ENCODE data around the gene EGLN2. TPM values are rescaled to one million over a fixed set of nuclear protein-coding genes. Genes with fewer than 3 reads are reported as not detected.

EGLN2 gene
- polyA plus RNA-seq, 1 of the 3 experiments (the other 2 are of a cell fraction) = 43.0 TPM

GRCh38 chr19:40777937-40778705, 20.9 kb upstream of the EGLN2 start, which contains the start of gene RAB4B:
Gene RAB4B, plus strand, starts transcription at chr19:40778247. Its CDS starts 129 bp downstream, at chr19:40778376.
- Histone ChIP-seq H3K9me3 (no peaks in the 10 kb centered on the region), H3F3A (replicated peaks; ENCODE audit: insufficient read depth) (peaks cover 13% of the 10 kb centered on the region), H4K20me1 (ENCODE audit: insufficient read depth) (no peaks in the 10 kb centered on the region), H2AFZ (ENCODE audit: low read depth) (peak within 1 kb of the TSS; percentile 80), H3K4me3 (ENCODE audit: low read depth in 2 of 2, low read length in 1 of 2) (peak within 1 kb of the TSS; percentile 61 to 67), H3K9ac (peak within 1 kb of the TSS; percentile 85), H3K9me2 (no peaks in the 10 kb centered on the region), H3K27me3 (ENCODE audit: insufficient read depth) (no peaks in the 10 kb centered on the region), H3K79me2 (ENCODE audit: insufficient read depth) (peaks cover 15% of the 10 kb centered on the region; the same call in 1 of the 2 replicates), H3K4me2 (peak within 1 kb of the TSS; percentile 80), H3K27ac (ENCODE audit: low read depth in 2 of 2, low read length in 1 of 2) (peak within 1 kb of the TSS; percentile 97 to 99), H3K36me3 (replicated peaks in 1 of 2; ENCODE audit: control insufficient read depth in 1 of 2, insufficient read depth in 2 of 2, low read length in 1 of 2) (no peaks in the 10 kb centered on the region), H3K4me1 (ENCODE audit: control insufficient read depth in 1 of 2, insufficient read depth in 2 of 2, low read depth in 1 of 2, low read length in 1 of 2) (peaks cover 6 to 9% of the 10 kb centered on the region in 2 experiments; a peak in 2 of 4 replicates)
- 0% methylated on average over 28 of the region's 56 CpGs for WGBS (ENCODE audit: low lambda C conversion rate)
- peak; percentile 93 for DNase-seq
- CTCF ChIA-PET = interaction anchor here (0.6 to 2.4 kb wide), 10 partner anchors 16 to 249 kb away, joined by 3 to 20 read pairs (median 3); partner anchors contain the start of genes COQ8B, EGLN2 and ITPKC
- POLR2A ChIA-PET = interaction anchor here (0.8 to 3.3 kb wide), 11 partner anchors 8 to 1082 kb away, joined by 3 to 31 read pairs (median 7); partner anchors contain the start of genes ACTMAP, COQ8B, EGLN2 and ITPKC
- TF ChIP-seq RFX5 (IDR thresholded peaks at IDR 0.05; ENCODE audit: low read length) (peak; percentile 5; the same call in 1 of the 2 replicates), PBX3 (IDR thresholded peaks at IDR 0.05) (peak; percentile 82), CHD2 (IDR thresholded peaks at IDR 0.05; ENCODE audit: low read length, partially characterized antibody) (peak; percentile 92), GABPA (IDR thresholded peaks at IDR 0.05; ENCODE audit: low read depth) (peak; percentile 74), SIN3A (IDR thresholded peaks at IDR 0.05; ENCODE audit: borderline replicate concordance, low read depth, low read length) (peak; percentile 41; the same call in 1 of the 2 replicates), ZBTB33 (IDR thresholded peaks at IDR 0.05; ENCODE audit: borderline replicate concordance, low read depth) (no peak), ELF1 (IDR thresholded peaks at IDR 0.05) (peak; percentile 96), MXI1 (IDR thresholded peaks at IDR 0.05; ENCODE audit: low read depth, low read length) (peak; percentile 51; the same call in 1 of the 2 replicates), NRF1 (IDR thresholded peaks at IDR 0.05; ENCODE audit: low read depth, low read length) (no peak), RCOR1 (IDR thresholded peaks at IDR 0.05; ENCODE audit: low read length) (no peak), USF1 (IDR thresholded peaks at IDR 0.05; ENCODE audit: borderline replicate concordance, low read depth) (peak; percentile 58; the same call in 1 of the 2 replicates), YY1 (IDR thresholded peaks at IDR 0.05; ENCODE audit: low read depth) (0 out of 2 replicates have a peak, but pooled peaks have one; percentile 48), POLR2AphosphoS5 (IDR thresholded peaks at IDR 0.05; ENCODE audit: low read depth, low read length) (peak; percentile 27; the same call in 1 of the 2 replicates), TAF1 (IDR thresholded peaks at IDR 0.05; ENCODE audit: borderline replicate concordance, low read depth, low read length) (peak; percentile 46; the same call in 1 of the 2 replicates)
- TF ChIP-seq, protein P1, sequence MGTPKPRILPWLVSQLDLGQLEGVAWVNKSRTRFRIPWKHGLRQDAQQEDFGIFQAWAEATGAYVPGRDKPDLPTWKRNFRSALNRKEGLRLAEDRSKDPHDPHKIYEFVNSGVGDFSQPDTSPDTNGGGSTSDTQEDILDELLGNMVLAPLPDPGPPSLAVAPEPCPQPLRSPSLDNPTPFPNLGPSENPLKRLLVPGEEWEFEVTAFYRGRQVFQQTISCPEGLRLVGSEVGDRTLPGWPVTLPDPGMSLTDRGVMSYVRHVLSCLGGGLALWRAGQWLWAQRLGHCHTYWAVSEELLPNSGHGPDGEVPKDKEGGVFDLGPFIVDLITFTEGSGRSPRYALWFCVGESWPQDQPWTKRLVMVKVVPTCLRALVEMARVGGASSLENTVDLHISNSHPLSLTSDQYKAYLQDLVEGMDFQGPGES (IDR thresholded peaks at IDR 0.05; ENCODE audit: low read depth, low read length) = peak; percentile 88
